GM12892 (cell line): ENCODE results near the gene SERAC1.

Experiments
- POLR2A ChIP-seq: IDR thresholded peaks from 2 replicates; pipeline ENCODE4 v1.6.1; 2011; ENCODE audit warnings: low read depth, low read length, control low read depth
- POLR2AphosphoS5 ChIP-seq: IDR thresholded peaks from 2 replicates; pipeline ENCODE4 v1.6.1; 2011; ENCODE audit warnings: low read depth, low read length, control low read depth
- TAF1 ChIP-seq: IDR thresholded peaks from 2 replicates; pipeline ENCODE4 v1.6.1; 2011; ENCODE audit warnings: low read depth, mild to moderate bottlenecking, control low read depth, low read length, borderline replicate concordance

DNA sequence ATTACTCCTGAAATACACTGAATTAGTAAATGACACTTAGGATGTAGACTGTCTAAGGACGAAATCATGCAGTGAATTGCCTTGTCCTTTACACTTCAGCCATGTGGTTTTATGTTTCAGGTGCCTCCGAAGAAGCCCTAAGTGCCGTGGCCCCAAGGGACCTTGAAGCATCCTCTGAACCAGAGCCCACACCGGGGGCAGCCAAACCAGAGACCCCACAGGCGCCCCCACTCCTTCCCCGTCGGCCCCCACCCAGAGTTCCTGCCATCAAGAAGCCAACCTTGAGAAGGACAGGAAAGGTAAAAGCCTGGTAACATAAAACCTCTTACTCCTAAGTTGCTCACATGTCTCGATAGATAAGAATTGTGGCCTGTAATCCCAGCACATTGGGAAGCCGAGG lies 75.3 kb downstream of the SERAC1 start:
- TF ChIP-seq POLR2A: no peak
- TF ChIP-seq POLR2AphosphoS5: no peak
- no peak for TF ChIP-seq TAF1
